HG03571 (cell line): ENCODE measurements around the gene RFC4.

Experiments used
- ATAC-seq: cut with Tn5 transposase; IDR thresholded peaks from one replicate; pipeline ENCODE4 v1.9.1; 2021; ENCODE audit not compliant: unreplicated experiment

Gene RFC4

DNA sequence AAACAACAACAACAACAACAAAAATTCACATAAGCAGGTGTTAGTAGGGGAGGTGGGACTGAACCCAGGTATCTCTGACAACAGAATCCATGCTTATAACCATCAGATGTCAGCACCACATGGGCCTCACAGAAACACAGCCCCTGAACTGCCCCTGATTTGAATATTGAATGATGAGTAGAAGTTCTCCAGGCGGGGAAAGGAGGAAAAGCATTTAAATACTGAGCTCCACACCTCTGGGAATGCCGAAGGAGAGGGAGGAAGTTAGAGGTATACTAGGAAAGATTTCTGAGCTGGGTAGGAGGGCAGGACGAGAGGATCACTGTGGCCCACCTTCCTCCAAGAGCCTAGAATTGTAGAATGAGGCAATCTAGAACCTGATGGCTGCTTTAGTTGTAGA is 54.8 kb downstream of the RFC4 start:
- no peak for ATAC-seq

DNA sequence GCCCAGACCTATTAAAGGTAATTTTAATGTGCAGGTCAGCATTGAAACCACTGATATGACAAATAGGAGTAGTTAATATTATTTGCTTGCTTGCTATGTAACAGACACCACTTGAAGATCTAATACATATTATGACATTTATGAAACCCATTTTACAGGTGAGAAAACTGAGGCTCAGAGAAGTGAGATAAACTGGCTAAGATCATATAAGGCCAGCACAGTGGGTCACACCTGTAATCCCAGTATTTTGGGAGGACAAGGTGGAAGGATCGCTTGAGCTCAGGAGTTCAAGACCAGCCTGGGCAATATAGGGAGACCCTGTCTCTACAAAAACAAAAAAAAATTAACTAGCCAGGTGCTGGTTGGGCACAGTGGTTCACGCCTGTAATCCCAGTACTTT is 56.0 kb downstream of the RFC4 start:
- no peak for ATAC-seq

DNA sequence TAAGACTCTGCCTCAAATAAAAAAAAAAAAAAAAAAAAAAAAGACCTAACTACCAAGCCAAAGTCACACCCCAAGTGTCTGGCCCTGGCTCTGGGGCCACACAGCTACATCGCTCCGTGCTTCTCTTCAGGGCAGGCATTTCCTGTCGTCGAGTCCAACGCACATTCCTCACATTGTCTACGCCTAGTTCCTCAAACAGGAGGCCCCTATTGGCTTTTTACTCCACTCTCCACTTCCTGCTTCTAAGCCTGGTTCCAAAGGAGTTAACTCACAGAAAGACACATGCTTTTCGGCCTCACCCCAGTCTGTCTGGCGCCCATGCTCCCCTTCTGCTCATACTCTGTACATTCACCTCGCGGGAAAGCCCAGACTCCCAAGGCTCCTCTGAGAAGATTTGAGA is 60.3 kb downstream of the RFC4 start:
- ATAC-seq, result no peak

DNA sequence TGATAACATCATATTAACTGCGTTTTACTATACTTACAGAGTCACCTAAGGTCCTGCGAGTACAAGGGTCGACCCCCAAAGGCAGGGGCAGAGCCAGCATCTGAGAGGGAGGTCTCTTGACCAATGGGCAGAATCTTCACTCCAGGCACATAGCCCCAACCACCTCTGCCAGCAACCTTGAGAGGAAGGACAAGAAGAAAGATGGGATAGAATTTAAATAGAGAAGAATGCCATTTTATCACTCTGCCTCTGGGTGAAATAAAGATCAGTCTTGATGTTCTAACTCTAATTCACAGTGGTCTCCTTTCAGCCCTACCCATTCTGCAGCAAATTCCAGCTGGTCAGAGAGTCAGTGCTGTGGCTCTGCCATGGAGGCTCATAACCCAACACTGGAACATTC is 62.6 kb downstream of the RFC4 start:
- ATAC-seq, result no peak

DNA sequence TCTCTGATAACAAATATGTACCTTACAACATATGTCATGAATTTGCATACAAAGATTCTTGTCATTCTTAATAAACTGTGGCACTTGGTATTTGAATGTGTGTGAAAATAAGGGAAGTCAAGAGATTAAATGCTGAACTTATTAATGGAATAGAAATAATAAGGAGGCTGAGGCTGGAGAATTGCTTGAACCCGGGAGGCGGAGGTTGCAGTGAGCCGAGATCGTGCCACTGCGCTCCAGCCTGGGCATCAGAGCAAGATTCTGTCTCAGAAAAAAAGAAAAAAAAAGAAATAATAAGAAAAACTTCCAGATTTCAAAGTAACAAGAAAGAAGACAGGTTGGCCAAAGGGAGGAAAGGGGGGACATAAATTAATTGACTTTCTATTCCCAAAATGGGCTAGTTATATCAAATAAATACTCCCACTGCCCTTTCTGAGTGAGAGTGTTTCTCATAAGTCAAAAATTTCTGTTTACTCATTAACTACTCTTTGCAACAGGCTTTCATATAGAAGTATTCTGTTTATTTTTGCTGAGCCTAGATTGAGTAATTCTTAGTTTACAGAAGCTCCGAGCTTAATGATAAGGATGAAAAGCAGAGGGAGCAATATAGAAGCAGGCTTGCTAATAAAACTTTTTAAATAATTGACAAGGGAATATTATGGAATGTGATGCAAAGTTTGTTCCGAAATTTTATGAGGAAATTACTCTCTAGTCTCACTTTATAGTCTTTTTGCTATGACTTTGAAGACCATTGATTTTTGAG is 63.5 kb downstream of the RFC4 start:
- ATAC-seq, result no peak
